ENCODE data around the gene PIGV.

GRCh38 chr1:26784886-26785285, 2.9 kb upstream of the PIGV start:
- TF ChIP-seq GATA2 (IDR thresholded peaks at IDR 0.05; ENCODE audit: low read depth, low read length) (no peak), GATA3 (IDR thresholded peaks at IDR 0.05; ENCODE audit: low read depth, low read length) (no peak)
